Measurements from ENCODE around the gene SAP30L. TPM values are rescaled to one million over a fixed set of nuclear protein-coding genes. Genes with fewer than 3 reads are reported as not detected.

The SAP30L gene
- total RNA-seq, 1 donor from 2014 or later, result 37.7 TPM

GRCh38 chr5:154475591-154476353, 30.0 kb downstream of the SAP30L start:
- Mint-ChIP-seq H3K27ac (peak overlapping the region; percentile 73), H3K27me3 (peaks cover 86% of the 10 kb centered on the region), H3K9me3 (peaks cover 30% of the 10 kb centered on the region), H3K36me3 (ENCODE audit: low read depth) (peaks cover 12% of the 10 kb centered on the region), H3K4me3 (no peak overlapping the region), H3K4me1 (peaks cover 23% of the 10 kb centered on the region)
- intact Hi-C loops (cut with micrococcal nuclease), result loop anchor here (1.0 kb wide), 1 partner anchor 9 kb away; no protein-coding TSS in a partner anchor
- DNase-seq, result peak; percentile 62

GRCh38 chr5:154476354-154477205, 30.8 kb downstream of the SAP30L start:
- Mint-ChIP-seq H3K4me3 (no peak overlapping the region), H3K9me3 (peaks cover 30% of the 10 kb centered on the region), H3K27ac (peak overlapping the region; percentile 75), H3K4me1 (peaks cover 23% of the 10 kb centered on the region), H3K27me3 (peaks cover 86% of the 10 kb centered on the region), H3K36me3 (ENCODE audit: low read depth) (peaks cover 12% of the 10 kb centered on the region)
- intact Hi-C loops (cut with micrococcal nuclease), result loop anchor here (1.0 kb wide), 1 partner anchor 8 kb away; no protein-coding TSS in a partner anchor
- peak; percentile 59 for DNase-seq

- Mint-ChIP-seq H3K27ac (peak overlapping the region; percentile 75), H3K4me3 (no peak overlapping the region), H3K4me1 (peaks cover 23% of the 10 kb centered on the region), H3K27me3 (peaks cover 89% of the 10 kb centered on the region), H3K36me3 (ENCODE audit: low read depth) (peaks cover 12% of the 10 kb centered on the region), H3K9me3 (peaks cover 30% of the 10 kb centered on the region)
- peak; percentile 60 for DNase-seq
- intact Hi-C loops (cut with micrococcal nuclease), result no loop called here
Observed at GRCh38 chr5:154477382-154478223, 31.8 kb downstream of the SAP30L start.

- Mint-ChIP-seq H3K27me3 (peaks cover 89% of the 10 kb centered on the region), H3K4me3 (no peak within 1 kb of the TSS), H3K4me1 (peaks cover 21% of the 10 kb centered on the region), H3K27ac (peak within 1 kb of the TSS; percentile 75), H3K36me3 (ENCODE audit: low read depth) (peaks cover 10% of the 10 kb centered on the region), H3K9me3 (peaks cover 28% of the 10 kb centered on the region)
- intact Hi-C loops (cut with micrococcal nuclease), result no loop called here
- DNase-seq, result no peak
Observed at GRCh38 chr5:154478224-154478565, 32.4 kb downstream of the SAP30L start, which contains the start of gene HAND1. HAND1 (minus strand) TSS chr5:154478227; CDS start chr5:154478008, 219 bp downstream.

GRCh38 chr5:154478752-154479159, 33.0 kb downstream of the SAP30L start:
- intact Hi-C loops (cut with micrococcal nuclease), result no loop called here
- Mint-ChIP-seq H3K27me3 (peaks cover 89% of the 10 kb centered on the region), H3K4me1 (peaks cover 21% of the 10 kb centered on the region)

GRCh38 chr5:154479160-154479943, 33.6 kb downstream of the SAP30L start:
- no peak overlapping the region for H3K4me3 Mint-ChIP-seq

More at GRCh38 chr5:154478752-154479159, 33.0 kb downstream of the SAP30L start:
- H3K36me3 Mint-ChIP-seq (ENCODE audit: low read depth), result peaks cover 10% of the 10 kb centered on the region
- no peak for DNase-seq
- H3K27ac Mint-ChIP-seq, result peak overlapping the region; percentile 55
- H3K4me3 Mint-ChIP-seq, result no peak overlapping the region
- H3K9me3 Mint-ChIP-seq, result peaks cover 27% of the 10 kb centered on the region

GRCh38 chr5:154479944-154480750, 34.4 kb downstream of the SAP30L start:
- Mint-ChIP-seq H3K4me1 (peaks cover 13% of the 10 kb centered on the region), H3K4me3 (no peak overlapping the region), H3K27ac (no peak overlapping the region), H3K9me3 (peaks cover 22% of the 10 kb centered on the region), H3K36me3 (ENCODE audit: low read depth) (peaks cover 10% of the 10 kb centered on the region), H3K27me3 (peaks cover 89% of the 10 kb centered on the region)
- no peak for DNase-seq
- intact Hi-C loops (cut with micrococcal nuclease), result no loop called here

More at GRCh38 chr5:154479160-154479943, 33.6 kb downstream of the SAP30L start:
- intact Hi-C loops (cut with micrococcal nuclease), result no loop called here
- DNase-seq, result peak; percentile 65
- Mint-ChIP-seq H3K4me1 (peaks cover 21% of the 10 kb centered on the region), H3K9me3 (peaks cover 27% of the 10 kb centered on the region), H3K27ac (peak overlapping the region; percentile 84), H3K36me3 (ENCODE audit: low read depth) (peaks cover 10% of the 10 kb centered on the region), H3K27me3 (peaks cover 89% of the 10 kb centered on the region)

GRCh38 chr5:154480847-154481246, 35.0 kb downstream of the SAP30L start:
- no peak overlapping the region for H3K4me3 Mint-ChIP-seq
- peaks cover 8% of the 10 kb centered on the region for H3K36me3 Mint-ChIP-seq (ENCODE audit: low read depth)
- H3K4me1 Mint-ChIP-seq, result peaks cover 9% of the 10 kb centered on the region
- H3K27me3 Mint-ChIP-seq, result peaks cover 89% of the 10 kb centered on the region
- peaks cover 18% of the 10 kb centered on the region for H3K9me3 Mint-ChIP-seq
- H3K27ac Mint-ChIP-seq, result no peak overlapping the region
- intact Hi-C loops (cut with micrococcal nuclease), result loop anchor here (1.0 kb wide), 1 partner anchor 8 kb away; no protein-coding TSS in a partner anchor
- DNase-seq, result no peak

GRCh38 chr5:154481584-154482381, 36.0 kb downstream of the SAP30L start:
- no peak for DNase-seq
- H3K4me1 Mint-ChIP-seq, result peaks cover 7% of the 10 kb centered on the region
- no peak overlapping the region for H3K27ac Mint-ChIP-seq
- H3K9me3 Mint-ChIP-seq, result peaks cover 13% of the 10 kb centered on the region
- peaks cover 5% of the 10 kb centered on the region for H3K36me3 Mint-ChIP-seq (ENCODE audit: low read depth)
- peaks cover 91% of the 10 kb centered on the region for H3K27me3 Mint-ChIP-seq
- no peak overlapping the region for H3K4me3 Mint-ChIP-seq
- intact Hi-C loops (cut with micrococcal nuclease), result loop anchor here (1.0 kb wide), 1 partner anchor 8 kb away; no protein-coding TSS in a partner anchor

GRCh38 chr5:154482528-154483449, 37.0 kb downstream of the SAP30L start:
- intact Hi-C loops (cut with micrococcal nuclease), result no loop called here
- DNase-seq, result peak; percentile 56
- H3K27me3 Mint-ChIP-seq, result peaks cover 89% of the 10 kb centered on the region
- H3K4me3 Mint-ChIP-seq, result no peak overlapping the region
- H3K9me3 Mint-ChIP-seq, result peaks cover 8% of the 10 kb centered on the region
- peaks cover 4% of the 10 kb centered on the region for H3K36me3 Mint-ChIP-seq (ENCODE audit: low read depth)
- H3K27ac Mint-ChIP-seq, result no peak overlapping the region
- peaks cover 8% of the 10 kb centered on the region for H3K4me1 Mint-ChIP-seq

Data from activated CD4-positive, alpha-beta T cell treated with anti-CD3 and anti-CD28 coated beads, Interleukin-2, amount 10 ng/mL, durations not matched to agents 24 days and 14 days (primary cell).